DOHH2 (cell line): Measurements from ENCODE around the gene ROCK2.

Source experiments
- EZH2phosphoT487 ChIP-seq: fragments of 200-600 bp; sonication (generic); IDR thresholded peaks from 2 replicates; pipeline ENCODE4 v1.6.1; 2017; ENCODE audit warnings: borderline replicate concordance, mild to moderate bottlenecking, antibody characterized with exemption, low read length, moderate library complexity, mixed read lengths
- TF ChIP-seq, protein P1 (sequence below): fragments of 200-600 bp; sonication (generic); IDR thresholded peaks from one replicate; pipeline ENCODE4 v1.5.1; 2014; ENCODE audit warnings: antibody characterized with exemption, mild to moderate bottlenecking, low read depth, low read length; ENCODE audit not compliant: poor library complexity, severe bottlenecking

DNA sequence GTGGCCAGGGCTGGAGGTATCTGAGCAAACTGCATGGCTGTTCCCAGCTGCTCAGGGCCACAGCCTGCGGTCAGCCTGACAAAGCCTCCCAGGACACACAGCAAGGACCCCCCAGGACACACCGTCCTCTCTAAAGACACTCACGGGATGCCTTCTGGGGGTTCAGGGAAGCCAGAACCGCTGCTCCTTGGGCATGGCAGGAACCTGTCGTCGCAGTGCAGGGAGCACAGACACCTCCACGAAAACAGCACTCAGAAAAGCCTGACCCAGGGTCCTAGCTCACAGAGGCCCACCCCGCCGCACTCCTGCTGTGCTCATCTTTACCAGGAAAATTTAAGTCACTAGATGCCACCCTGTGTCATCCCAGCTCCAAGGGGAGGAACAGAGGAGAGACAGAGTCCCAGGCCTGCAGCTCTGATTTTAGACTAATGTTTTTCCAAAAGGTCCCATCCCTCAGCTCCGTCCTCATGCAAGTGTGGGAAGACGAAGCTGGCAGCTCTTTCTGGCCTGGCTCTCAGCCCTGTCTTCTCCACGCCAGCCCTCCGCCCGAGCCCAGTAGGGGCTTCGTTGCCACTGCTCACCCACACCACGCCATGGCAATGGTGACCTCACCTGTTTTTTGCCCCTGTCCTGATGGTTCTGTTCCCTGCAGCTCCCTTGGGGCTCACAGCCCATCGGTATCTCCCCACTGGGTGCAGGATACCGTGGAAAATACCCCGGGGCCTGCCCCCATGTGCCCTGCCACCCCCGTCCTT, 213.1 kb downstream of the ROCK2 start:
- TF ChIP-seq, protein P1, sequence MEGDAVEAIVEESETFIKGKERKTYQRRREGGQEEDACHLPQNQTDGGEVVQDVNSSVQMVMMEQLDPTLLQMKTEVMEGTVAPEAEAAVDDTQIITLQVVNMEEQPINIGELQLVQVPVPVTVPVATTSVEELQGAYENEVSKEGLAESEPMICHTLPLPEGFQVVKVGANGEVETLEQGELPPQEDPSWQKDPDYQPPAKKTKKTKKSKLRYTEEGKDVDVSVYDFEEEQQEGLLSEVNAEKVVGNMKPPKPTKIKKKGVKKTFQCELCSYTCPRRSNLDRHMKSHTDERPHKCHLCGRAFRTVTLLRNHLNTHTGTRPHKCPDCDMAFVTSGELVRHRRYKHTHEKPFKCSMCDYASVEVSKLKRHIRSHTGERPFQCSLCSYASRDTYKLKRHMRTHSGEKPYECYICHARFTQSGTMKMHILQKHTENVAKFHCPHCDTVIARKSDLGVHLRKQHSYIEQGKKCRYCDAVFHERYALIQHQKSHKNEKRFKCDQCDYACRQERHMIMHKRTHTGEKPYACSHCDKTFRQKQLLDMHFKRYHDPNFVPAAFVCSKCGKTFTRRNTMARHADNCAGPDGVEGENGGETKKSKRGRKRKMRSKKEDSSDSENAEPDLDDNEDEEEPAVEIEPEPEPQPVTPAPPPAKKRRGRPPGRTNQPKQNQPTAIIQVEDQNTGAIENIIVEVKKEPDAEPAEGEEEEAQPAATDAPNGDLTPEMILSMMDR = no peak
- TF ChIP-seq EZH2phosphoT487 = no peak
